ENCODE data around the gene RABGAP1.

DNA sequence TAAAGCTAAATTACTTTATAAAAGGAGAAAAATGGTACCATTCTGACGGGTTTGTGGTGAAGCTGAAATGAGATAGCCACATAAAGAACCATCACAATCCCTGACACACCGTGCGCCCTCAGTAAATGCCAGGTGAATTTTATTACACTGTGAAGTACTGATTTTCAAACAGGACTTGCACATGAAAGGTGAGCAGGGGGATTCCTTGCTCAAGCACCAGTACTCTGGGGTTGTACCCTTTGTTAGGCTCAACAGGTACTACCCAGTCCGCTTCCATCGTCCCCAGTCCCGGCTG is 419 bp upstream of the RABGAP1 start:
- TF ChIP-seq, protein P1, sequence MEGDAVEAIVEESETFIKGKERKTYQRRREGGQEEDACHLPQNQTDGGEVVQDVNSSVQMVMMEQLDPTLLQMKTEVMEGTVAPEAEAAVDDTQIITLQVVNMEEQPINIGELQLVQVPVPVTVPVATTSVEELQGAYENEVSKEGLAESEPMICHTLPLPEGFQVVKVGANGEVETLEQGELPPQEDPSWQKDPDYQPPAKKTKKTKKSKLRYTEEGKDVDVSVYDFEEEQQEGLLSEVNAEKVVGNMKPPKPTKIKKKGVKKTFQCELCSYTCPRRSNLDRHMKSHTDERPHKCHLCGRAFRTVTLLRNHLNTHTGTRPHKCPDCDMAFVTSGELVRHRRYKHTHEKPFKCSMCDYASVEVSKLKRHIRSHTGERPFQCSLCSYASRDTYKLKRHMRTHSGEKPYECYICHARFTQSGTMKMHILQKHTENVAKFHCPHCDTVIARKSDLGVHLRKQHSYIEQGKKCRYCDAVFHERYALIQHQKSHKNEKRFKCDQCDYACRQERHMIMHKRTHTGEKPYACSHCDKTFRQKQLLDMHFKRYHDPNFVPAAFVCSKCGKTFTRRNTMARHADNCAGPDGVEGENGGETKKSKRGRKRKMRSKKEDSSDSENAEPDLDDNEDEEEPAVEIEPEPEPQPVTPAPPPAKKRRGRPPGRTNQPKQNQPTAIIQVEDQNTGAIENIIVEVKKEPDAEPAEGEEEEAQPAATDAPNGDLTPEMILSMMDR (conservative IDR thresholded peaks at IDR 0.05; ENCODE audit: low read length): no peak
- no peak for TF ChIP-seq EZH2phosphoT487 (IDR thresholded peaks at IDR 0.05; ENCODE audit: borderline replicate concordance, low read depth, low read length)
